ENCODE data around the gene CNPY3. TPM values are rescaled to one million over a fixed set of nuclear protein-coding genes. Genes with fewer than 3 reads are reported as not detected.
A peak's percentile ranks its signal among the peaks of the same experiment; 100 is the strongest.
"Not testable (repeated sequence)": the region's sequence is repeated elsewhere in the genome, so short reads cannot be mapped to it uniquely, and the experiment has no call there.

CNPY3 gene
- total RNA-seq, 1 donor from 2014 or later: 19.5 TPM

DNA sequence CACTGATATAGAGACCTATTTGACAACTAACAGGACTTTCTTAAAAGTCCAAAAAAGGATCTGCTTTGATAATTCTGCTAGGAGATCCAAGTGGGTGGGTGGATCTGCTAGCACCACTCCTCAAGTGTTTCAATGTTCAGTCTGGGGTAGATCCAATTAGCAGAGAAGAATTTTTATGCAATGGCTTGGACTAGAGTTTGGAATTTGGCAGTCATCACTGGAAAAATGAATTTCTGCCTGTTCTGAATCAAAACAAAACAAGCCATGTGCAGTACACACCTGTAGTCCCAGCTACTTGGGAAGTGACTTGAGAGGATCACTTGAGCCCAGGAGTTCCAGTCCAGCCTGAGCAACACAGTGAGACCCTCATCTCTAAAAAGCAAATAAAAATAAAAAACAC lies 18.7 kb downstream of the CNPY3 start:
- intact Hi-C loops (cut with micrococcal nuclease): no loop called here
- DNase-seq (no peak), ATAC-seq (peak; percentile 27)

DNA sequence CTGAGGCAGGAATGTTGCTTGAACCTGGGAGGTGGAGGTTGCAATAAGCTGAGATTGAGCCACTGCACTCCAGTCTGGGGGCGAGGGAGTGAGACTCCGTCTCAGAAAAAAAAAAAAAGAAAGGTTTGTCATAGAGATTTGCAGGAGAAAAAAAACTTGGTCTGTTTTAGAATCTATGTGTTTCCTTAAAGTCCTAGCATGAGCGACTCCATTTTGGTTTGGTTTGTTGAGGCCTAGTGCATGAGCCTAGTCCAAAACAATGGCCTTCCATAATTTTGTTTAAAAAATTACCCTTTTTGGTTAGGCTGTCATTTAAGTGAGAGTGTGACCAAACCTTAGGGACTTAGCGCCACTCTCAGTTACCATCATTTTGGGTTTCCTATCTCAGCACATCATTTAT lies 23.1 kb downstream of the CNPY3 start:
- intact Hi-C loops (cut with micrococcal nuclease): no loop called here
- ATAC-seq (no peak), DNase-seq (no peak)

DNA sequence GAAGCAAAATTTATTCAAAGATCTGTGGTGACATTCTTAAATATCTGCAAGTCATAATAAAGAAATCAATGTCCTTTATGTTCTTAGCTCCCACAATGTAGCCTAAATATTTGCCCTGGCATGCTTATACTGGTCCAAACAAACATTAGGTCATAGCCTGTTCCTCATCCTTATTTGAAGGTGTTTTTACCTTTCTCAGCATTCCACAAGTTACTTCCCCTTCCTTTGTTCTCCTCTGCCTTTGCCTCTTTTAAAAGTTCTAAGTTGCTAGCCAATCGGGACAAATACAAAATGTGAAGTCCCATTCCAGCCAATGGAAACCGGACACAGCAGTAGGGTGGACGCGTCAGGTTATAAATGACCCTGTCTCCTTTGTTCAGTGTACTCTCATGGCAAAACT lies 25.1 kb downstream of the CNPY3 start:
- DNase-seq; intact Hi-C loops (cut with micrococcal nuclease); ATAC-seq: not testable (repeated sequence)

DNA sequence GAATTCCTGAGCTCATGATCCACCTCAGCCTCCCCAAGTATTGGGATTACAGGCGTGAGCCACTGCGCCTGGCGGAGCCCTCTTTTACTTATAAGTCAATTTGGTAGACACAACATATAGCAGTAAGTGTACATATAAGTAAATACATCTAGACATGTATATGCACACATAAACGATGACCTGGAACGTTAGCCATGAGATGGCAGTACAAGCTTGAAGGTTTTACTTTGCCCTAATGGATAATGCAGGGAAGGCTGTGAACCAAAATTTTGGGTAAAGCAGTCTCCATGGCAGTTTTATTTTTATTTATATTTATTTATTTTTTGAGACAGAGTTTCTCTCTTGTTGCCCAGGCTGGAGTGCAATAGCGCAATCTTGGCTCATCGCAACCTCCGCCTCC lies 28.8 kb downstream of the CNPY3 start:
- intact Hi-C loops (cut with micrococcal nuclease): no loop called here
- no peak for DNase-seq
- ATAC-seq: no peak

DNA sequence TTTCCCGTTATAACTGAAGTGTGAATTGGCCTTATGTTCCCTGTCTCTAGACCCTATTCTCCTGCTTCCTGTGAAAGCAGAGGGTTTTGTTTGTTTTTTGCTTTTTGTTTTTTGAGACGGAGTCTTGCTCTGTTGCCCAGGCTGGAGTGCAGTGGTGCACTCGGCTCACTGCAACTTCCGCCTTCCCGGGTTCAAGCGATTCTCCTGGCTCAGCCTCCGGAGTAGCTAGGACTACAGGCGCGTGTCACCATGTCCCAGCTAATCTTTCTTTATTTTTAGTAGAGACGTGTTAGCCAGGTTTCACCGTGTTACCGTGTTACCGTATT lies 30.6 kb downstream of the CNPY3 start:
- ATAC-seq (peak; percentile 63), DNase-seq (no peak)
- intact Hi-C loops (cut with micrococcal nuclease): no loop called here

DNA sequence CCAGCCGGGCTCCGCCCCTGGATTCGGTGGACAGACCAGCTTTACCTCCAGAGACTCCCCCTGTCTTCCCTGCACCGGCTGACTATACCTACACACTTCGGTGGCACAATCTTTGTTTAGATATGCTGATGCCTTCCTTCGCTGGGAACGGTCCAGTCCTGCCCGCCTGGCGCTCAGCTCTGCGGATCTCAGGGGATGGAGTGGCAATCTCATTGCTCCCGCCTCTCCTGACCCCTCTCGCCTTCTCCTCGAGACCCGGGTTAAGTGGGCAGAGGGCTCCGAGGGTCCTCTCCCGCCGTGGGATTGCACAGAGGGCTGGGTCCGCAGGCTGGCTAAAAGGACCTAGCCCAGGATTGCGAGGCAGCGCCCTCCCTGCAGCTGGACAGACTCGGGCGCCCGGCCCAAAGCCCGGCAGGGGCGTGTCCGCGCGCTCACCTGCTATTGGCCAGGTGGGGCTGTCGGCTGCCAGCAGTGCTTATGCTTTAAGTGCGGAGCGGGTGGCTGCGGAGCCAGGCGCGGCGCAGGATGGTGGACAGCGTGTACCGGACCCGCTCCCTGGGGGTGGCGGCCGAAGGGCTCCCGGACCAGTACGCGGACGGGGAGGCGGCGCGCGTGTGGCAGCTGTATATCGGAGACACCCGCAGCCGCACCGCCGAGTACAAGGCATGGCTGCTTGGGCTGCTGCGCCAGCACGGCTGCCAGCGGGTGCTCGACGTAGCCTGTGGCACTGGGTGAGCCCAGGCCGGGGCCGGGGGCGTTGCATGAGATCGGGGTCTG lies 31.2 kb downstream of the CNPY3 start, which contains the start of gene GNMT:
TSS of gene GNMT (plus strand) at position 512 of the 777 bp plus-strand sequence. CDS start at position 526, 14 bp downstream.
- ATAC-seq (peak; percentile 93), DNase-seq (peak; percentile 85)
- intact Hi-C loops (cut with micrococcal nuclease): no loop called here

DNA sequence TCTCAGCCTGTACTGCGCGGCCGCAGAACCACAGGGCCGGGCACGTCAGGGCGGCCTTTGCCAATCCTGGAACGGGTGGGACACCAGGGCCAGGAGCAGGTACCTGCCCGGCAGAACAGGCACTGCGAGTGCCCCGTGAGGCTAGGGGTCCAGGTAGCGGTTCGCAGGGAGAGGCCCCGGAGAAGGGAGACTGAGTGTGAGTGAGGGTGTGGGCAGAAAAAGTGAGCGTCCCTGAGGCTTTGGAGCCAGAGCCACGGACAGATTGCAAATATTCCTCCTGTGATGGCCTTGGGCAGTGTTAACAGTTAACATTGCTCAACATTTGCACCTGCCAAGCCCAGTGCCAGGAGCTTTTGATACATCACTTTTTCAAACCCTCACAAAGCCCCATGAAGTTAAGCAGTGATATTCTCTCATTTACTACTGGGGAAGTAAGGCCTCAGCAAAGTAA lies 31.8 kb downstream of the CNPY3 start:
- DNase-seq (no peak), ATAC-seq (no peak)
- intact Hi-C loops (cut with micrococcal nuclease): no loop called here

DNA sequence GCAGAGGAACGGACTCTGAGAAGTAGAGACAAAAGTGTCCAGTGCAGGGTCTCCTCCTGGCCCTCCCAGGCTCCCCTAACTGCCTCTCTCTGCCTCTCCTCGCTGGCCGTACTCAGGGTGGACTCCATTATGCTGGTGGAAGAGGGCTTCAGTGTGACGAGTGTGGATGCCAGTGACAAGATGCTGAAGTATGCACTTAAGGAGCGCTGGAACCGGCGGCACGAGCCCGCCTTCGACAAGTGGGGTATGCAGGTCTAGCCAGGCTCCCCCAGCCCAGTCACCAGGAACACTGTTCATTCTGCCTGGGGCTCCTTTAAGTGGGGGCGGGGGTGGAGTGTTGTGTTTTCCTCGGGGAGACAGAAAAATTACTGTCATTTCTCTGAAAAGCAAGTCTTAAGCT lies 32.8 kb downstream of the CNPY3 start:
- intact Hi-C loops (cut with micrococcal nuclease): no loop called here
- ATAC-seq (no peak), DNase-seq (no peak)

DNA sequence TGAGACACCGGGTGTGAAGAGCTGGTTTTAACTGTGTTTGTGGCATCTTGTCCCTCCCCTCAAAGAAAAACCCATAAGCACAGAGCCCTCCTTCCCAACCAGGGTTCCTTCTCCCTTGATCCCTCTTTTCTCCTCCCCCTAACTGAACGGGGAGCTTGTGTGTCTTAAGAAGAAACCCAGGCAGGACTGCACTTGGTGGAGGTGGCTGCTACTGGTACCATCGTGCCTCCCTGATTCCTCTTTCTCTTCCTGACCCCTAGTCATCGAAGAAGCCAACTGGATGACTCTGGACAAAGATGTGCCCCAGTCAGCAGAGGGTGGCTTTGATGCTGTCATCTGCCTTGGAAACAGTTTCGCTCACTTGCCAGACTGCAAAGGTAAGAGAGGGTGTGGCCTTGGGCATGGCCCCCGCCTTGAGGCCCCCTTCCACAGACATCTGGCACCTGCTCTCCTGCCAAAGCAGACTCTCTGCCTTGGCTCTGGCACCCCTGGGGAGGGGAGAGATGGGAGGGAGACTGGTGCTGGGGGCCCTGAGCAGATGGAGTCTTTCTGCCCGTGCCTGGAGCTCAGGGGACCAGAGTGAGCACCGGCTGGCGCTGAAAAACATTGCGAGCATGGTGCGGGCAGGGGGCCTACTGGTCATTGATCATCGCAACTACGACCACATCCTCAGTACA lies 33.4 kb downstream of the CNPY3 start:
- intact Hi-C loops (cut with micrococcal nuclease): no loop called here
- DNase-seq: no peak
- no peak for ATAC-seq

DNA sequence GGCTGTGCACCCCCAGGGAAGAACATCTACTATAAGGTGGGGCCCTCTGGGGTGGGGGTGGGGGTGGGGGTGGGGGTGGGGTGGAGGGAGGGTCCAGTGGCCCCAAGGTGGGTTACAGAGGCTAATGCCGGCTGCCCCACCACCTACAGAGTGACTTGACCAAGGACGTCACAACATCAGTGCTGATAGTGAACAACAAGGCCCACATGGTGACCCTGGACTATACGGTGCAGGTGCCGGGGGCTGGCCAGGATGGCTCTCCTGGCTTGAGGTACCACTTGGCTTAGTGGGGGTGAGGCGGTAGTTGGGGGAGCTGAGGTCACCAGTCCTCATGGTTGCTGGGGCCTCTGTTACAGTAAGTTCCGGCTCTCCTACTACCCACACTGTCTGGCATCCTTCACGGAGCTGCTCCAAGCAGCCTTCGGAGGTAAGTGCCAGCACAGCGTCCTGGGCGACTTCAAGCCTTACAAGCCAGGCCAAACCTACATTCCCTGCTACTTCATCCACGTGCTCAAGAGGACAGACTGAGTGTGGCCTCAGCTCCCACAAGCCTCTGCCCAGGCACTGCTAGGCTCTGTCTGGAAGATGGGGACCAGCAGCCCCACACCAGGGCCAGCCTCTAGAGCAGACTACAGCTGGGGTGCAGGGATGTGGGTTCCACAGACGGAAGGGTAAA lies 34.0 kb downstream of the CNPY3 start:
- no peak for DNase-seq

DNA sequence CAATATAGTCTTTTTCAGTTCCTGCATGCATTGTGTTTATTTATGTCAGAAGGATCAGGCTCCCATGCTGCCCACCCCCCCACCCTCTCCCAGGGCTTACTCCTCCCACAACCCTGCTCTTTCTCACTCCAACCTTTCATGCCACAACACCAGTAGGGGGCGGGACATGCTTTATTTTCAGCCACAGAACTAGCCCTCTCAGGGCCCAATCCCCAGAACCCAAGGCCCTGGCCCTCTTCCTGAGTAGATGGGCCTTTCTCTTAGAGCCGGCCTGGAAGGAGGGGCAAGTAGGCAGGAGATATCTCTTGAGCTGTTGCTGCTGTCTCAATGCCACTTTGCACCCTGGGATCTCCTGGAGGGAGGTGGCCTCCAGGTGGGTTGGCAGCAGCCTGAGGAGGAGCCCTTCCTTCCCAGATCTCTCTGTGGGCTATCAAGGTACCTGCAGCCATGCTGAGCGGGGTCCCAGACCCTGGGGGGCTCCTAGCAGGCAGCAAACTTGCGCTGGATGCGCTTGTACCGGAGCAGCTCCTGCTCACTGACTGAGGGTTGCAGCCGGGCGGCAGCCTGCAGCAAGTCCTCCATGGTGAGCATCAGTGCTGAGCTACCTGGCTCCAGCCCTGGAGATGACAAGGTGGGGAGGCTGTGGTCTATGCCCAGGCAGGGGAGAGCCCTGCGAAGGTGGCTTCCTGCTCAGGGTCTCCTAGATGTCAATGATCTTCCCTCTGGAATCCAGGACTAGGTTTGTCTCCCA lies 34.8 kb downstream of the CNPY3 start:
- no peak for ATAC-seq

More for the DNA sequence above, 34.0 kb downstream of the CNPY3 start:
- intact Hi-C loops (cut with micrococcal nuclease): no loop called here
- no peak for ATAC-seq

DNA sequence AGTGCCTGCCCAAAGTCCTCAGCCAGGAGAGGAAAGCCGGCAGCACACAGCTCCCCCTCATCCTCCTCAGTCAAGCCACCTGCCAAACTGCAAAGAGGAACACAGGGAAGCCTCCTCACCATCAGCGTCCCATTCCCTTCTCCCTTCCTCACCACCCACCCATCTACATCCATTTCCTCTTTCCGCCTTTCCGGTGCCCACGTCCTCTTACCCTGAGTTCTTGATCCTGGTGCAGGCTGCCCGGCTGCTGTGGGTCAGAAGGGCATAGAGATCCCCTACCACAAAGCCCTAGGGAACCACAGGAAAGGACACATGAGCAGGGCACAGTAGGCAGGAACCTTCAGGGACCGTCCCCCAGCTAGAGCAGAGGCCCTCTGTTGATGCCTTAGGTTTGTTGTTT lies 37.3 kb downstream of the CNPY3 start:
- no peak for DNase-seq
- intact Hi-C loops (cut with micrococcal nuclease): no loop called here
- ATAC-seq: no peak

More for the DNA sequence above, 34.8 kb downstream of the CNPY3 start:
- intact Hi-C loops (cut with micrococcal nuclease): no loop called here
- DNase-seq: no peak

DNA sequence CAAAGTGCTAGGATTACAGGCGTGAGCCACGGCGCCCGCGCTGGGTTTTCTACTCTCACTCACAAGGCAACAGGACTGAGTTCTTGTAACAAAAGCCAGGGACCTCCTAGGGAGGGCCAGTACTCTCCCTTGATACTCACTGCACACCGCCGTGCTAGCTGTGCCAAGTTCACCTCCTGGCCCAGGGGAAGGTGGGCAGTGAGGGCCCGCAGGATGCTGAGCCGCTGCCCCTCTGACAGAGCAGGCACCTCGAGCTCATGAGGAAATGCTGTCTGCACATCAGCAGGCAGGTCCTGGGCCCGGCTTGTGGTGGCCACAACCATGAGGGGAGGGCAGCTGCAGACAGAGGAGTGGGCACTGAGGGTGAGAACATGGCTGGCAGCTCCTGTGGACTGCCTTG lies 37.9 kb downstream of the CNPY3 start:
- no peak for DNase-seq
- no peak for ATAC-seq
- intact Hi-C loops (cut with micrococcal nuclease): no loop called here

DNA sequence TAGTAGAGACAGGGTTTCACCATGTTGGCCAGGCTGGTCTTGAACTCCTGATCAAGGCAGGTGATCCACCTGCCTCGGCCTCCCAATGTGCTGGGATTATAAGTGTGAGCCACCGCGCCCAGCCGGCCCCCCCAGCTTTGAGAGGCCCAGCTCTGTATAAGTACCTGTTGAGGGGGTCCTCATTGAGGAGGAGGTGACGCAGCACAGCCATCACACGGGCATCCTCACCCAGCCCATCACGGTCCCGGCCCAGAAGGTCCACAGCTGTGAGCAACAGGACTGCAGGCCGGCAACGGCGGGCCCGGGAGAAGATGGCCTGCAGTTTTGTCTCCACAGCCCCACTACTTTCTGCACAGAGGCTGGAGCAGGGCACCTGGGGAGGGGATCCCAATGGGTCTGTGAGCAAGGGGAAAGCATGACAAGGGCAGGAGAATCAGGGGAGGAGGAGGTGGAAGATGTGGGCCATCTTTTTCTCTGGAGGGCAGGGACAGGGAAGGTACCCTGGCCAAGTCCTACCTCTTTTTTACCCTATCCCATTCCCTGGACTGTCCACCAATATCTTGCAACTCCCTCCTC lies 38.9 kb downstream of the CNPY3 start:
- intact Hi-C loops (cut with micrococcal nuclease): no loop called here
- ATAC-seq (no peak), DNase-seq (no peak)

DNA sequence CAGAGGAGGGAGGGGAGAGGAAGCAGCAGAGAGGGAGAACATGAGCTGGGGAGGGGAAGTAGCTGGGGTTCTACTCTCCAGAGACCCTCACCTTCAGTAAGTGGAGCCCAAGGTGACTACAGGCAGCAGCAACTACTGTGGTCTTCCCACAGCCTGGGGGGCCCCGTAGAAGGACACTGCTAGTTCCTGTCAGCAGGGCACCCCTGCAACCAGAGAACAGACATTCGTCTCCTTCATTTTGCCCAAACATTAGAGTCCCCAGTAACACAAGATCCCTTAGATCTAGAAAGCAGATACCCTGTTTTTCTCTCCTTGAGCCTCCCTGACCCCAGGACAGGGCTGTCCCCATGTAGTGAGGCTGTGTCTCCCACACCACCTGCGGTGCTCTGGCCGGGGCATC lies 39.5 kb downstream of the CNPY3 start:
- intact Hi-C loops (cut with micrococcal nuclease): no loop called here
- DNase-seq (no peak), ATAC-seq (no peak)

DNA sequence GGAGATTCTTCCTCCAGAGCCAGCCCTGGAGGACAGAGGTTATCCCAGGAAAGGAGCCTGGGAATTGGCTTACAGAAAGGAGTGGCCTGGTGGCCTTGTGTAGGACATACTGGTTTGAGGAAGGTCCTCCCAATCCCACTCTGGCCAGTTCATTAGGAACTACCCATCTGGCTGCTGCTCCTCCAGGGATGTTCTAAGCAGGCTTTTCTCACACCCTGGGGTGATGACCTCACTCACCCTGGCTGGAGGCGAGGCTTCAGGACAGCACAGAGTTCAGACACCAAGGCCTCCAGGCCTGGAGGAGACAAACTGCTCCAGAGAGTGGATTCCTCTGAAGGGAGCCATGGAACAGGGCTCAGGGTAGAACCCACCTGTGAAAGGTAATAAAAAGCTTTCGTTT lies 40.2 kb downstream of the CNPY3 start:
- intact Hi-C loops (cut with micrococcal nuclease): no loop called here
- DNase-seq (no peak), ATAC-seq (no peak)

DNA sequence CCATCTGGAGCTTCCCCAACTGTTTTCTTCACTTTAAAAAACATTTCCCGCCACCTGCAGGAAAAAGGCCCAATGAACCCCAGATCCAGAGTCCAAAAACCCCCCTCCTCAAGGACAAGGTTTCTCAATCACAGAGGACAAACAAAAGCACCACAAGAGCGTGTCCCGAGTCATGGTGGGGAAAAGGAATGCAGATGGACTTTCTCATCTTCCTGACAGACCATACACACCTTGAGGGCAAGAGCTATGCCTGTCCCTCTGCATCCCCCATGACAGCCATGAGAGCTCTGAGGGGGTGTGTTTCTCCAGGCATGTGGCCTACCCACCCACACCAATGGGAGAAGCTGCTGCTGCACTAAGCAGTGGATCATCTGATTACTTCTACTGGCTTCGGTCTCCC lies 40.7 kb downstream of the CNPY3 start:
- intact Hi-C loops (cut with micrococcal nuclease): no loop called here
- no peak for DNase-seq
- no peak for ATAC-seq

DNA sequence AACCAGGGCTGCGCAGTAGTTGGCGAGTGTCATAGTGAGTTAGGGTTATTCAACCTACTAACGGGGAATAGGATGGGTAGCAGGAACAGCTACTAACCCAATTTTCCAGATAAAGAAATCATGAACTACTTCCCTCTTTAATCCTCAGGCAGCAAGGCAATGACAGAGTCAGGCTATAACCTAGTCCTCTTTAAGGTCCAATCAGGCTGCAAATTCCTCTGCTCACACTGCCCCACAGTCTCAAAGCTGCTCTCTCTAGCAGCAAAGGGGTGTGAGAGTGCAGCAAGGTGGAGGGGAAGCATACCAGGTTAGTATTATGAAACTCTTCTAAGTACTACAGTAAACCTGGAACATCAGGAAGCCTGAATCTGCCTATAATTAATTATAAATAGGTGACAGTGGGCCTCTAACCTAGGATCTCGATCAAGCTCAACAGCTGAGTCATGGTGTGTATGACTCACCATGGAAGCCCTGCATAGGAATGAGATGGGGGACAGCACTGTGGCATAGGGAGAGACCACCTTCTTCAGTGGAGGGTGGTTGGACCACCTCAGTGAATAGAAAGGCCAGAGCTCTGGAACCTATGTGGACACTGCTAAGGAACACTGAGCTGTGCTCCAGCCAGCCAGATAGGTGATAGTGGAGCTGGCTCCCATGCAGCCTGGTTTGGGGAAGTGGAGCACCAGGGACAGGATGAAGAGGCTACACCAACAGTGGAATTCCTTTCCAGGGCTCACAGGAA lies 41.8 kb downstream of the CNPY3 start:
- intact Hi-C loops (cut with micrococcal nuclease): no loop called here
- ATAC-seq (peak; percentile 51), DNase-seq (no peak)

Measured in left ventricle myocardium superior (tissue), 1 donor.